HEK293 (cell line): Measurements from ENCODE around the gene FHIT.

ENCODE experiments used
- CTCF ChIP-seq: fragments of 450-650 bp; formaldehyde crosslinking; IDR thresholded peaks from 2 replicates; pipeline ENCODE4 v1.5.1; 2016; ENCODE audit warnings: missing biosample characterization, missing genetic modification characterization
- MYNN ChIP-seq: fragments of 450-650 bp; formaldehyde crosslinking; IDR thresholded peaks from 2 replicates; pipeline ENCODE4 v1.5.1; 2016; ENCODE audit warnings: missing biosample characterization, missing genetic modification characterization, borderline replicate concordance
- ZBTB7A ChIP-seq: fragments of 450-650 bp; formaldehyde crosslinking; IDR thresholded peaks from 2 replicates; pipeline ENCODE4 v1.5.1; 2016; ENCODE audit warnings: low read depth, missing biosample characterization, missing genetic modification characterization
- ZNF146 ChIP-seq: fragments of 450-650 bp; formaldehyde crosslinking; IDR thresholded peaks from 2 replicates; pipeline ENCODE4 v1.5.1; 2016; ENCODE audit warnings: missing biosample characterization, missing genetic modification characterization
- ZNF24 ChIP-seq: fragments of 450-650 bp; formaldehyde crosslinking; IDR thresholded peaks from 2 replicates; pipeline ENCODE4 v1.5.1; 2016; ENCODE audit warnings: missing biosample characterization, missing genetic modification characterization
- ZNF660 ChIP-seq: fragments of 450-650 bp; IDR thresholded peaks from 2 replicates; pipeline ENCODE4 v1.5.1; 2018; ENCODE audit warnings: missing biosample characterization, mild to moderate bottlenecking, missing genetic modification characterization

DNA sequence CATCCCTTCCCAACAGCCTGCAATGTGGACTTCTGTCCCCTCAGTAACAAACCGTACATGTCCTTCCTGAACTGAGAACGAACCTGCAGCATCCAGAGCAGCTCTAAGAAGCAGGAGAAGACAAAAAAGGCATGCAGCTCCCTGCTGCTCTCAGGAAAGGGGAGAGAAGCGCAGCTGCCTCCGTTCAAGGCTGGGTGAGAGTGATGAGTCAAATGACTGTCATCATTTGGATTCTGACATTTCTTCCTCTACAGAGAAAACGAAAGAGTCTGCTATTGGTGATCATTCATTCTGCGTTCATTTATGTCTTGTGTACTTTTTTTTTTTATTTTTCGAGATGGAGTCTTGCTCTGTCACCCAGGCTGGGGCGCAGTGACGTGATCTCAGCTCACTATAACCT, 677.8 kb downstream of the FHIT start:
- TF ChIP-seq ZNF24 (no peak), CTCF (no peak), MYNN (no peak), ZNF660 (tag by site-specific recombination) (no peak), ZBTB7A (no peak), ZNF146 (tag by site-specific recombination) (no peak)
